ENCODE measurements around the gene DPYSL3.

- TF ChIP-seq, protein P1, sequence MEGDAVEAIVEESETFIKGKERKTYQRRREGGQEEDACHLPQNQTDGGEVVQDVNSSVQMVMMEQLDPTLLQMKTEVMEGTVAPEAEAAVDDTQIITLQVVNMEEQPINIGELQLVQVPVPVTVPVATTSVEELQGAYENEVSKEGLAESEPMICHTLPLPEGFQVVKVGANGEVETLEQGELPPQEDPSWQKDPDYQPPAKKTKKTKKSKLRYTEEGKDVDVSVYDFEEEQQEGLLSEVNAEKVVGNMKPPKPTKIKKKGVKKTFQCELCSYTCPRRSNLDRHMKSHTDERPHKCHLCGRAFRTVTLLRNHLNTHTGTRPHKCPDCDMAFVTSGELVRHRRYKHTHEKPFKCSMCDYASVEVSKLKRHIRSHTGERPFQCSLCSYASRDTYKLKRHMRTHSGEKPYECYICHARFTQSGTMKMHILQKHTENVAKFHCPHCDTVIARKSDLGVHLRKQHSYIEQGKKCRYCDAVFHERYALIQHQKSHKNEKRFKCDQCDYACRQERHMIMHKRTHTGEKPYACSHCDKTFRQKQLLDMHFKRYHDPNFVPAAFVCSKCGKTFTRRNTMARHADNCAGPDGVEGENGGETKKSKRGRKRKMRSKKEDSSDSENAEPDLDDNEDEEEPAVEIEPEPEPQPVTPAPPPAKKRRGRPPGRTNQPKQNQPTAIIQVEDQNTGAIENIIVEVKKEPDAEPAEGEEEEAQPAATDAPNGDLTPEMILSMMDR (IDR thresholded peaks at IDR 0.05; ENCODE audit: low read depth, low read length, poor library complexity, severe bottlenecking), result no peak
- no peak for TF ChIP-seq EZH2phosphoT487 (IDR thresholded peaks at IDR 0.05; ENCODE audit: borderline replicate concordance, low read length)
Measured at GRCh38 chr5:147397616-147398015, 112.3 kb downstream of the DPYSL3 start.

Measured in DOHH2 (cell line).